GM19467 (cell line): Measurements from ENCODE around the gene SPDYE18.
"Not testable (repeated sequence)": the region's sequence is repeated elsewhere in the genome, so short reads cannot be mapped to it uniquely, and the experiment has no call there.

ENCODE experiments used
- ATAC-seq: cut with Tn5 transposase; IDR thresholded peaks from one replicate; pipeline ENCODE4 v1.9.1; 2021; ENCODE audit warnings: mild to moderate bottlenecking, moderate library complexity; ENCODE audit not compliant: unreplicated experiment

The SPDYE18 gene, protein sequence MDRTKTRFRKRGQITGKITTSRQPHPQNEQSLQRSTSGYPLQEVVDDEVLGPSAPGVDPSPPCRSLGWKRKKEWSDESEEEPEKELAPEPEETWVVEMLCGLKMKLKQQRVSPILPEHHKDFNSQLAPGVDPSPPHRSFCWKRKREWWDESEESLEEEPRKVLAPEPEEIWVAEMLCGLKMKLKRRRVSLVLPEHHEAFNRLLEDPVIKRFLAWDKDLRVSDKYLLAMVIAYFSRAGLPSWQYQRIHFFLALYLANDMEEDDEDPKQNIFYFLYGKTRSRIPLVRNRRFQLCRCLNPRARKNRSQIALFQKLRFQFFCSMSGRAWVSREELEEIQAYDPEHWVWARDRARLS

DNA sequence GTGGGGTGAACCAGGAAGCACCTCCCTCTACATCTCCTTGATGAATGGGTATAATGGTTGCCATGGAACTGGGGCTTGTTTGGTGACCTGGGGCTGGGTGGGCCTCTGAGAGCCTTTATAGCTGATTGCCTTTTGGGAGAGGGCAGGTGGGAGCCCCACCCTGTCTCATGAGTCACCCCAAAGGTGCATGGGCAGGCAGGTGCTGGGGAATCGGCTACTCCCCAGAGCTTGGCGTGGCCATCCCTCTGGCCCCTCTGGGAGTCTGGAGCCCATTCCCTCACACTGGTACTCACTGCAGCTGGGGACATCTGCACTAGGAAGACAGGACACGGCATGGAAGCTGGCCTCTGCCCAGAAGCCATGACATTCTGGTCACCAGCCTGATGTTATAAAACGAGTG, at the start of gene SPDYE18:
TSS of gene SPDYE18 (minus strand) at position 2 of the 400 bp plus-strand sequence. CDS start 2,046 bp downstream, outside the sequence.
- ATAC-seq, result not testable (repeated sequence)

DNA sequence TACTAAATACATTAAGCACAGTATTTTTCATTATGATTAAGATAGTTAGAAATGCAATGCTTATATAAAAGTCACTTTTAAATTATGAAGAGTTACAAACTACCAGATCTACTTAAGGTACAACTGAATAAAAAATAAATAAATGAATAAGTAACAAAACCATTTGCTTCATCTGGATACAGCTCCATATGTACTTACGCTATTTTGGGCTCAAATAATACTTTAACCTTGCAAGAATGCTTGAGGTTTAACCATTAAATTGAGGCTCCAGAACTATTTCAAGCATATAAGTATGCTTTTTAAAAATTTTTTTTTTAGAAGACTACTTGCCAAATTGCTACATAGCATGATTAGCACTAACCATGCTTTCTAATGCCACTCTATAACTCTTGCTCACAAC, 46.0 kb upstream of the SPDYE18 start:
- not testable (repeated sequence) for ATAC-seq

- ATAC-seq, result not testable (repeated sequence)
Measured at GRCh38 chr7:77107659-77108058, 45.3 kb upstream of the SPDYE18 start.

- ATAC-seq, result not testable (repeated sequence)
Measured at GRCh38 chr7:77105904-77106303, 43.5 kb upstream of the SPDYE18 start.

DNA sequence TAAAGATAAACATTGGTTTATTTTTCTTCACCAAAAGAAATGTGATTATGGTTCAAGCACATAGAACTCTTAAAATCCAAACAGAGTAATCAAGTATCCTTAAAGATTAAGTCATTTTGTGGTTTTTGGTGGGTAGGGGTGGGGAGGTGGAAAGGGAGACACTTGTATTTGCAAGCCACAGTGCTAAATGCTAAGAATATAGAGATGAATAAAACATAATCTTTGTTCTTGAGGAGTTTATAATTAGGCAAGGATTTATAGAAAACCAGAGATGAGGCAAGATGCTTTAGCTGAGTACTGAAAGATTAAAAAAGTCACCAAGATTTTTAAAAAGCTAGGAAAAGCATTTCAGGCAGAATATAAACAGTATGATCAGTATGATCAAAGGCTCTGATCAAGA, 40.3 kb upstream of the SPDYE18 start:
- not testable (repeated sequence) for ATAC-seq

GRCh38 chr7:77101187-77101586, 38.8 kb upstream of the SPDYE18 start:
- not testable (repeated sequence) for ATAC-seq

DNA sequence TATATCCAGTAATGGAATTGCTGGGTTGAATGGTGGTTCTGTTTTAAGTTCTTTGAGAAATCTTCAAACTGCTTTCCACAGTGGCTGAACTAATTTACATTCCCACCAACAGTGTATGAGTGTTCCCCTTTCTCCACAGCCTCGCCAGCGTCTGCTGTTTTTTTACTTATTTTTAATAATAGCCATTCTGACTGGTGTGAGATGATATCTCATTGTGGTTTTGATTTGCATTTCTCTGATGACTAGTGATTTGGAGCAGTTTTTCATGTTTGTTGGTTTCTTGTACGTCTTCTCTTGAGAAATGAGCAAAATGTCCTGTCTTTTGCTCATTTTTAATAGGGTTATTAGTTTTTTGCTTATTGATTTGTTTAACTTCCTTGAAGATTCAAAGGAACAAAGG, 38.1 kb upstream of the SPDYE18 start:
- not testable (repeated sequence) for ATAC-seq

GRCh38 chr7:77092301-77092700, 29.9 kb upstream of the SPDYE18 start:
- not testable (repeated sequence) for ATAC-seq

- not testable (repeated sequence) for ATAC-seq
Measured at GRCh38 chr7:77082192-77082591, 19.8 kb upstream of the SPDYE18 start.

- ATAC-seq, result not testable (repeated sequence)
Measured at GRCh38 chr7:77080236-77080635, 17.9 kb upstream of the SPDYE18 start.

- ATAC-seq, result not testable (repeated sequence)
Measured at GRCh38 chr7:77079624-77080023, 17.3 kb upstream of the SPDYE18 start.

GRCh38 chr7:77079112-77079511, 16.8 kb upstream of the SPDYE18 start:
- not testable (repeated sequence) for ATAC-seq

DNA sequence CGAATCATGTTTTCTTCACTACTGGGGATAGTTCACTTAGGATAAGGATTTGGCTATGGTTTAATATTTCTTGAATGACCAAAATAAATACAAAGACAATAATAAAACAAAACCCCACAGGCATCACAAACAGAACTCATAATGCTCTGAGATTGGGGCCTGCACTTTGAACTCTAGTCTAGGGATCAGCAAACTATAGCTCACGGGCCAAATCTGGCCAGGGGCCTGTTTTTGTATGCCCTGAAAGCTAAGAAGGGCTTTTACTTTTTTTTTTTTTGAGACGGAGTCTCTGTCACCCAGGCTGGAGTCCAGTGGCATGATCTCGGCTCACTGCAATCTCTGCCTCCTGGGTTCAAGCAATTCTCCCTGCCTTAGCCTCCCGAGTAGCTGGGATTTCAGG, 14.7 kb upstream of the SPDYE18 start:
- not testable (repeated sequence) for ATAC-seq

DNA sequence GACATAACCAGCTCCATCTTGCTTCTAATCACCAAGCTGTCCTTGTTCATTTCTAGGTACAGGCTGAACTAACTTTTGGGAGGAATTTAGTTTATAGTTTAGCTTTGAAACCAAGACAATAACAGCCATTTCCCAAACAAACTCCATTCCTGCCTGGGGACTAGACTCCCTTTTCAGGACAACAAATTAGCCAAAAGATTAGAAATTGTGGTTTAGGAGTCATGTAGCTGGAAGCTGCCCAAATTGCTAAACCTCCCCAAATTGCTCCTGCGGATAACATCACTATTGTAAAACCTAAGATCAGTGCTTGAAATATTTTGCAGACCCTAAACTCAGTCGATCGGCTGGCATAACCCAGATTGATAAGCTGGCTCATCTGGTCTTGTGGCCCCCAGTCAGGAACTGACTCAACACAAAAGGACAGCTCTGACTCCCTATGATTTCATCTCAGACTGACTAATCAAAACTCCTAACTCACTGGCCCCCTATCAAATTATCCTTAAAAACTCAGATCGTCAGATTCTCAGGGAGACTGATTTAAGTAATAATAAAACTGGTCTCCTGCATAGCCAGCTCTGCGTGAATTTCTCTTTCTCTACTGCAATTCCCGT, 12.5 kb upstream of the SPDYE18 start:
- ATAC-seq, result not testable (repeated sequence)

DNA sequence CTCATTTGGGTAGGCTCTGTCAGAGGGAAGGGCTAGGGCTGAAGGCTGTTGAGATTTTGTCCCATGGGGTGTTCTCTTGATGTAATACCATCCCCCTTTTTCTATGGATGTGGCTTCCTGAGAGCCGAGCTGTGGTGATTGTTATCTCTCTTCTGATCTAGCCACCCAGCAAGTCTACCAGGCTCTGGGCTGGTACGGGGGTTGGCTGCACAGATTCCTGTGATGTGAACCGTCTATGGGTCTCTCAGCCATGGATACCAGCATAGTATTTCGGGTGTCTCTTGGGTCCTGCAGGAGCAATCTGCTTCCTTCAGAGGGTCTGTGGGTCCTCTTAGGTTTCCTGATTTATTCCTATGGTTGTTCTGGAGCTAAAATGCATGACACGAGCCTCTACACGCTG, 8.8 kb upstream of the SPDYE18 start:
- not testable (repeated sequence) for ATAC-seq

DNA sequence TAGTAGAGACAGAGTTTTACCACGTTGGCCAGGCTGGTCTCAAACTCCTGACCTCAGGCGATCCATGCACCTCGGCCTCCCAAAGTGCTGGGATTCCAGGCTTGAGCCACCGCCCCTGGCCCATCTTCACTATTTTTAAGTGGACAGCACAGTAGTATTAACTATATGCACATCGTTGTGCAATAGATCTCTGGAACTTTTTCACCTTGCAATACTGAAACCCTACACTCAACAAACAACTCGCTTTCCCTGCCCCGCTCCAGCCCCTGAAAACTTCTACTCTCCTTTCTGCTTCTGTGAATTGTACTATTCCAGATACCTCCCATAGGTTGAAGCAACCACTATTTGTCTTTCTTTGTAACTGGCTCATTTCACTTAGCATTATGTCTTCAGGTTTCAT, 3.5 kb upstream of the SPDYE18 start:
- ATAC-seq, result not testable (repeated sequence)

- not testable (repeated sequence) for ATAC-seq
Measured at GRCh38 chr7:77063732-77064131, 1.4 kb upstream of the SPDYE18 start.

- ATAC-seq, result not testable (repeated sequence)
Measured at GRCh38 chr7:77032261-77032660, 30.1 kb downstream of the SPDYE18 start, which contains the start of gene SPDYE17. Gene SPDYE17 (minus strand): TSS chr7:77032361. CDS start chr7:77030570, 1,791 bp downstream.

DNA sequence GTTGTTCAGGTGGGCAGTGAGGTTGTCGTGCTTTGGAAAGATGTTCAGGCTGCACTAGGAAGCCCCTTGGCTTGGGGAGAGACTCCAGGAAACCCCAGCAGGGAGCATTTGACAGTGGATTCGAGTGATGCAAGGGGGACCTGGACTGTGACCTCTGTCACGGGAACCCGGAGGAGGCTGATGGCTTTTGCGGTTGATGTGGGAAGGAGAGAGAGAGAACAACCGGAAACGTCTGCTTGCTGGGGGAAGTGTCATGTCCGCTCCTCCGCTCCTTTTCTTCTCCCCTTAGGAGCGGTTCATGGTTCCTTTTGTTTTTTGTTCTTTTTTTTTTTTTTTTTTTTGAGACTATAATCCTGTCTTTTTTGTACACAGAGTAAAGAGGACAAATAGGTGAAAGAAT, 36.0 kb downstream of the SPDYE18 start:
- ATAC-seq, result not testable (repeated sequence)

DNA sequence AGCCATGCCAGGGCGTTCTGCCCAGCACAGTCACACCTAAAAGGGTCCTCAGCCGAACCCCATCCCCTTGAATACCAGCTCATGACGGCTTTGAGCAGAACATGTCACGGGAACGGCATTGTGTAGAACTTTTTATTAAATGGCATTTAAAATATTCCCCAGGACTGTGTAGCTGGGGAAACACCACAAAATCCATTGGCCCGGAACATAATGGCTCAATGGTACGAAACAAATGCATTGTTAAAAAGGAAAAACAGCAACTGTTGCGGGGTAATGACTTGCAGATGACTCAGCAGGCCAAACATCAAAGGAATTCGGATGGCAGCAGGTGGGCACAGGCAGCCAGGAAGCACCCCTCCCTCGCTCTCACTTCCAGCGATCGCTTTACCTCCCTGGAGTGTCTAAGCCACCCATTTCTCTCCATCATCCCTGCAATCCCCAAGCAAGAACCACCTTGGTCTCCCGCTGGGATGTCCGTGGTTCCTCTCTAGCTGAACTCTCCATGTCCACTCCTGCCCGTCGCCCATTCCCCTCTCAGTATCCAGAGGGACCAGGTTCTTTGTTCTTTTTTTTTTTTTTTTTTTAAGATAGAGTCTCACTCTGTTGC, 52.2 kb downstream of the SPDYE18 start:
- not testable (repeated sequence) for ATAC-seq

DNA sequence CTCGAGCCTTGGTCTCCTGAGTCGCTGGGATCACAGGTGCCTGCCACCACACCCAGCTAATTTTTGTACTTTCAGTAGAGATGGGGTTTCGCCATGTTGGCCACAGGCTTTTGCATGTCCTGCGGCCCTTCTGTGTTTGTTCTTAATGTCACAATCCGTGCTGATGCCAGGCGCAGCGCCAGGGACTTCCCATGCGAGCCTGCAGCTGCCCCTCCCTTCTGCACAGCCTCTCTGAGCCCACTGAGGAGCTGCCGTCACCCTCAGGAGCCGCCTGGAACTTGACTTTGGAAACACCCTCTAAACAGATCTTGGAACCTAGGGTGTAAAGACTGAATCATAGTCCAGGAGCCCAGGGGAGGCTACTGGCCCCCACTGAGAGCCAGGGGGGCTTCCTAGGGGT, 54.4 kb downstream of the SPDYE18 start:
- ATAC-seq, result not testable (repeated sequence)
